Sigmoid colon (tissue), 3 donors: ENCODE measurements around the gene G3BP1.

ENCODE experiments used
- POLR2A ChIP-seq, 2 donors: fragments of 450-650 bp; IDR thresholded peaks; one replicate each; pipeline ENCODE4 v1.6.1; 2016; ENCODE audit warnings: antibody characterized with exemption in 2 of 2, mild to moderate bottlenecking in 2 of 2, moderate library complexity in 2 of 2
- TF ChIP-seq, protein P1 (sequence below), 4 experiments: fragments of 450-650 bp in 3 of 4; fragments of 200-600 bp in 1 of 4; IDR thresholded peaks; one replicate each; pipeline ENCODE4 v1.5.1; 2016 to 2019; ENCODE audit warnings: antibody characterized with exemption in 4 of 4, mild to moderate bottlenecking in 3 of 4, moderate library complexity in 2 of 4

DNA sequence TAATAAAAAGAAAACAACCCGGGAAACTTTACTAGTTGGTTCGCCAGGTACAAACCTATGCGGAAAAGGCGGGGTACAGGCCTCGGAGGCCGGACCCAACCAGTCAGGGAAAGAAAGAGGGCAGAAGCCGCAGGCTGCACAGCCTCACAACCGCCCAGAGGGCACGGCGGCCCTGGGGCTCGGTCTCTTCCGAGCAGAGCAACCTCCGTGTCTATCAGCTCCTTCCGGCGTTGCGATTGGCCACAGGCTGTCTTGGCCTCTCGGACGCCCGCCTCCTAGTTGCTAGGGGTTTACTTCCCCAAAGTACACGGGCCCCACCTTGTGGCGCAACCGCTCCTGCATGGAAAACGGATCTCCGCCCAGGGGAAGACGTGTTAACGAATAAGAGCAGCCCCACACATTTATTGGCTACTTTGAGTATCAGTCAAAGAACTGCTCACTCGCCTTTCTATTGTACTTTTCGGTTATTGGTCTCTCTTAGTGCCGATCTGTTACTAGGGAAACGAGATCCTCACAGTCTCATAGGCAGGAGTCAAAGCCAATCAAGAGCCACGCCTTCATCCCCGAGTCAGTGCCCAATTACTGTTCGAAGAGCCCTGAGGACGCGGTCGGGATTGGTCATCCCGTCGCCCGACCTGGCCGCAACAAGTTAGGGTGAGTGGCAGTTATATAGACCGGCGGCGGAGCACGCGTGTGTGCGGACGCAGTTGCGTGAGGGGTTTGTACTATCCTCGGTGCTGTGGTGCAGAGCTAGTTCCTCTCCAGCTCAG lies at the start of gene G3BP1:
- TF ChIP-seq, protein P1, sequence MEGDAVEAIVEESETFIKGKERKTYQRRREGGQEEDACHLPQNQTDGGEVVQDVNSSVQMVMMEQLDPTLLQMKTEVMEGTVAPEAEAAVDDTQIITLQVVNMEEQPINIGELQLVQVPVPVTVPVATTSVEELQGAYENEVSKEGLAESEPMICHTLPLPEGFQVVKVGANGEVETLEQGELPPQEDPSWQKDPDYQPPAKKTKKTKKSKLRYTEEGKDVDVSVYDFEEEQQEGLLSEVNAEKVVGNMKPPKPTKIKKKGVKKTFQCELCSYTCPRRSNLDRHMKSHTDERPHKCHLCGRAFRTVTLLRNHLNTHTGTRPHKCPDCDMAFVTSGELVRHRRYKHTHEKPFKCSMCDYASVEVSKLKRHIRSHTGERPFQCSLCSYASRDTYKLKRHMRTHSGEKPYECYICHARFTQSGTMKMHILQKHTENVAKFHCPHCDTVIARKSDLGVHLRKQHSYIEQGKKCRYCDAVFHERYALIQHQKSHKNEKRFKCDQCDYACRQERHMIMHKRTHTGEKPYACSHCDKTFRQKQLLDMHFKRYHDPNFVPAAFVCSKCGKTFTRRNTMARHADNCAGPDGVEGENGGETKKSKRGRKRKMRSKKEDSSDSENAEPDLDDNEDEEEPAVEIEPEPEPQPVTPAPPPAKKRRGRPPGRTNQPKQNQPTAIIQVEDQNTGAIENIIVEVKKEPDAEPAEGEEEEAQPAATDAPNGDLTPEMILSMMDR (IDR thresholded peaks at IDR 0.05) = peak in 2 of 4 experiments; percentile 18 to 49
- peak; percentile 96 to 98 for TF ChIP-seq POLR2A (IDR thresholded peaks at IDR 0.05)
